Measurements from ENCODE around the gene MACROH2A2. TPM values are rescaled to one million over a fixed set of nuclear protein-coding genes. Genes with fewer than 3 reads are reported as not detected.

The MACROH2A2 gene
- total and polyA plus RNA-seq, 9 donors, result 18.5 to 33.7 (median 26.0) TPM

DNA sequence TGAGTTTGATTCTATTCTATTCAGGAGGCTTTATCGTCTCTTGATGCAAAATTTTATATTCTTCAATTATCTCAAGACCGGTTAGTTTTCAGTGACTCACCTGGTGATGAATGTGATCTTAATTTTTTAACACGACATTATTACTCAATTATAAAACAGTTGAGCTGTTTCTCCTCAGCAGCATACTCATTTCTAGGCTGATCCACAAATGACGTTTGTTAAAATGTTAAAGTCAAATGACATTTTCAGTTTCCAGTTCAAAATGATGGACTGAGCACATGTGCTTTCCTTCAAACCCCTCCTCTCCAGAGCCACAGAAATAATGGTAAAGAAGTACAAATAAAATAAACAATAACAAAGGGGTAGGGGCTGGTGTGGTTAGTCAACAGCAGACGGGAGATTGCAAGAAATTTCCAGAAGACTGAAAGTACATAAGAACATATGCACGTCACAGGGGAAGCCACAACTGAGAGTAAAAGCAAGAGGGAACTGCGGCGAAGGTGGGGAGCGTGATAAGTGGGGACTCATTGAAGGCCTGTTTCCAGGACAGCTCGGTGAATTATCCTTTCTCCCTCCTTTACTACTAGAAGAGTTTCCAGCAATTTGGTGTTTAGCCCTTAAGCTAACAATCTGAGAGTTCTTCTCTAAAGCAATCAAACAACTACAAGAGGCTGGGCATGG lies 10.9 kb downstream of the MACROH2A2 start:
- no peak for DNase-seq
- no peaks in the 10 kb centered on the region for H3K36me3 ChIP-seq (ENCODE audit: control insufficient read depth, insufficient read depth, low read length)
- no peaks in the 10 kb centered on the region for H3K9me3 ChIP-seq (replicated peaks; ENCODE audit: control insufficient read depth, low read depth, low read length)
- H3K27me3 ChIP-seq (ENCODE audit: control insufficient read depth, insufficient read depth, low read length), result no peaks in the 10 kb centered on the region
- no peaks in the 10 kb centered on the region for H3K4me1 ChIP-seq (ENCODE audit: control insufficient read depth, insufficient read depth, low read length)
- H3K4me3 ChIP-seq (ENCODE audit: low read length), result no peak overlapping the region
- H3K27ac ChIP-seq (ENCODE audit: low read length), result no peak overlapping the region
- WGBS (ENCODE audit: insufficient coverage), result 50% methylated on average over 3 of the region's 10 CpGs

GRCh38 chr10:70064486-70064885 lies 11.8 kb downstream of the MACROH2A2 start:
- Histone ChIP-seq H3K27me3 (ENCODE audit: control insufficient read depth, insufficient read depth, low read length) (no peaks in the 10 kb centered on the region), H3K9me3 (replicated peaks; ENCODE audit: control insufficient read depth, low read depth, low read length) (no peaks in the 10 kb centered on the region), H3K36me3 (ENCODE audit: control insufficient read depth, insufficient read depth, low read length) (no peaks in the 10 kb centered on the region), H3K4me1 (ENCODE audit: control insufficient read depth, insufficient read depth, low read length) (no peaks in the 10 kb centered on the region), H3K27ac (ENCODE audit: low read length) (no peak overlapping the region), H3K4me3 (ENCODE audit: low read length) (no peak overlapping the region)
- WGBS (ENCODE audit: insufficient coverage), result no CpG with 5 or more reads among the region's 4 CpGs
- DNase-seq, result no peak

DNA sequence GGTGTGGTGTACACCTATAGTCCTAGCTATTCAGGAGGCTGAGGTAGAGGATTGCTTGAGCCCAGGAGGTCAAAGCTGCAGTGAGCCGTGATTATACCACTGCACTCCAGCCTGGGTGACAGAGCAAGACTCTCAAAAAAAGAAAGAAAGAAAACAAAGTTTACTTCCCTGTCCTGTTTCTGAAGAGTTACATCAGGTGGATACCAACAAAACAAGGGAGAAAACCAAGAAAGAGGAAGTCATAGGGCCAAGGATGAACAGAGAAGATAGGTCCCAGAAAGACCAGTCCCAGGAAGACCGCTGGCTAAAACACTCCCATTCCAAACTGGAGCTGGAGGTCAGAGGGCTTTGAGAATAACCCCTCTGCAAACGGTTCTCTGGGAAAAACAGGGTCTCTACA lies 13.5 kb downstream of the MACROH2A2 start:
- Histone ChIP-seq H3K27me3 (ENCODE audit: control insufficient read depth, insufficient read depth, low read length) (no peaks in the 10 kb centered on the region), H3K9me3 (replicated peaks; ENCODE audit: control insufficient read depth, low read depth, low read length) (no peaks in the 10 kb centered on the region), H3K27ac (ENCODE audit: low read length) (no peak overlapping the region), H3K4me1 (ENCODE audit: control insufficient read depth, insufficient read depth, low read length) (no peaks in the 10 kb centered on the region), H3K4me3 (ENCODE audit: low read length) (no peak overlapping the region), H3K36me3 (ENCODE audit: control insufficient read depth, insufficient read depth, low read length) (no peaks in the 10 kb centered on the region)
- WGBS (ENCODE audit: insufficient coverage), result 88% methylated on average over 1 of the region's 3 CpGs
- DNase-seq, result no peak

- 80% methylated on average over 1 of the region's 2 CpGs for WGBS (ENCODE audit: insufficient coverage)
- no peaks in the 10 kb centered on the region for H3K4me1 ChIP-seq (ENCODE audit: control insufficient read depth, insufficient read depth, low read length)
- no peak overlapping the region for H3K27ac ChIP-seq (ENCODE audit: low read length)
- no peaks in the 10 kb centered on the region for H3K36me3 ChIP-seq (ENCODE audit: control insufficient read depth, insufficient read depth, low read length)
- no peaks in the 10 kb centered on the region for H3K9me3 ChIP-seq (replicated peaks; ENCODE audit: control insufficient read depth, low read depth, low read length)
- no peak overlapping the region for H3K4me3 ChIP-seq (ENCODE audit: low read length)
- H3K27me3 ChIP-seq (ENCODE audit: control insufficient read depth, insufficient read depth, low read length), result no peaks in the 10 kb centered on the region
- DNase-seq, result no peak
These were observed 14.9 kb downstream of the MACROH2A2 start for GRCh38 chr10:70067586-70067985.

GRCh38 chr10:70068925-70069324 lies 16.3 kb downstream of the MACROH2A2 start:
- Histone ChIP-seq H3K36me3 (ENCODE audit: control insufficient read depth, insufficient read depth, low read length) (no peaks in the 10 kb centered on the region), H3K27ac (ENCODE audit: low read length) (no peak overlapping the region), H3K27me3 (ENCODE audit: control insufficient read depth, insufficient read depth, low read length) (no peaks in the 10 kb centered on the region), H3K9me3 (replicated peaks; ENCODE audit: control insufficient read depth, low read depth, low read length) (no peaks in the 10 kb centered on the region), H3K4me1 (ENCODE audit: control insufficient read depth, insufficient read depth, low read length) (no peaks in the 10 kb centered on the region), H3K4me3 (ENCODE audit: low read length) (no peak overlapping the region)
- WGBS (ENCODE audit: insufficient coverage), result 75% methylated on average over 6 of the region's 10 CpGs
- no peak for DNase-seq

DNA sequence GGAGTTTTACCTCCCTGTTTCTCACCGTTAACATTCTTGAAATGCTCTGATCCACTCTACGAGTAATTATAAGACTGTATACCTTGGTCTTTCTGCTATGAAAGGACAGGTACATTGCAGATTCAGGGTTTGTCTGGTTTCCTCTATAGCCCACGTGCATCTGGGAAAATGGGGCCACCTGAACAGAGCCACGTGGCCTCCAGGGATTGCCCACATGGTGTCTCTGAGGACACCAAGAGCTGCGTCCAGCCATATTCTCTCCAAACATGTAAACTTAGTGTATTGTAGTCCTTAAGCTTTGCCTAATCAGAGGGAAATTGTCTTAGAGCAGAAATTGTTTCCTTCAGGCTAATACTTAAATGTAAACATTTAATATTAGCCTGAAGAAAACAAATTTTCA lies 16.7 kb downstream of the MACROH2A2 start:
- H3K9me3 ChIP-seq (replicated peaks; ENCODE audit: control insufficient read depth, low read depth, low read length), result no peaks in the 10 kb centered on the region
- H3K27me3 ChIP-seq (ENCODE audit: control insufficient read depth, insufficient read depth, low read length), result no peaks in the 10 kb centered on the region
- no peak overlapping the region for H3K4me3 ChIP-seq (ENCODE audit: low read length)
- 48% methylated on average over 2 of the region's 5 CpGs for WGBS (ENCODE audit: insufficient coverage)
- no peak overlapping the region for H3K27ac ChIP-seq (ENCODE audit: low read length)
- no peaks in the 10 kb centered on the region for H3K4me1 ChIP-seq (ENCODE audit: control insufficient read depth, insufficient read depth, low read length)
- no peak for DNase-seq
- no peaks in the 10 kb centered on the region for H3K36me3 ChIP-seq (ENCODE audit: control insufficient read depth, insufficient read depth, low read length)

DNA sequence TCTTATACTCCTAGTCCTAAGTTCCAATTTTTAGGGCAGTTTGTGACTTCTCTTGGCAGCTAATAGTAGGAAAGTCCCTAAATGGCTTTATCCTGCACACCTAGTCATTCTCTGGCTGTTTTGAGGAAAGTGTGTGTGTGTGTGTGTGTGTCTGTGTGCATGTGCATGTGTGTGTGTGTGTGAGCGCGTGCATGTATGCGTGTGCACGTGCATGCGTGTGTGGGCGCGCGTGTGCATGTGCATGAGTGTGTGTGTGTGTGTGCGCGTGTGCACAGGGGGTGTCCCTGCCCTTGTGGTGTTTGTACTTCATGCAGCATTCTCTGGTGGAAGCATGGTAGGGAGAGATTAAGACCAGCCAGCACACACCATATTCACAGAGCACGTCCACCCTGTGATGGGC lies 18.2 kb downstream of the MACROH2A2 start:
- H3K27ac ChIP-seq (ENCODE audit: low read length), result no peak overlapping the region
- H3K4me3 ChIP-seq (ENCODE audit: low read length), result no peak overlapping the region
- no peaks in the 10 kb centered on the region for H3K27me3 ChIP-seq (ENCODE audit: control insufficient read depth, insufficient read depth, low read length)
- H3K9me3 ChIP-seq (replicated peaks; ENCODE audit: control insufficient read depth, low read depth, low read length), result no peaks in the 10 kb centered on the region
- no peaks in the 10 kb centered on the region for H3K4me1 ChIP-seq (ENCODE audit: control insufficient read depth, insufficient read depth, low read length)
- DNase-seq, result no peak
- 88% methylated on average over 5 of the region's 11 CpGs for WGBS (ENCODE audit: insufficient coverage)
- peaks cover 6% of the 10 kb centered on the region for H3K36me3 ChIP-seq (ENCODE audit: control insufficient read depth, insufficient read depth, low read length)

DNA sequence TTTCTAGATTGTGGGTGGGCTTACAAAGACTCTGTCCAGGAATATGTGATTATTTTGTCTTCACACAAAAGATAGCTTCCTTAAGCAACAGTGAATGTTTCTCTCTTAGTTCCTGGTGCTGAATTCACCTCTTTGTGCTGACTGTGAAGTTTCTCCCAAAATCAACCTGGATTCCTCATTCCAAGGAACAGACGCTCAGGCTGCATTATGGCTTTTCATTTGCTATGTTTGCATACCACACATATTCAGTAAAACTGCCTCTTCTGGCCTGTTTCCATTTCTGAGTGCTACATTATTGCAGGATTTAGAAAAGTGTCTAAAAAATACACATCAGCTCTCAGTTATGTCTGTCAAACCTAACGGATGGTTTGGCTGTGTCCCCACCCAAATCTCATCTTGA lies 21.5 kb downstream of the MACROH2A2 start:
- H3K36me3 ChIP-seq (ENCODE audit: control insufficient read depth, insufficient read depth, low read length), result peaks cover 16% of the 10 kb centered on the region
- H3K4me1 ChIP-seq (ENCODE audit: control insufficient read depth, insufficient read depth, low read length), result no peaks in the 10 kb centered on the region
- no peaks in the 10 kb centered on the region for H3K9me3 ChIP-seq (replicated peaks; ENCODE audit: control insufficient read depth, low read depth, low read length)
- no peak for DNase-seq
- no peak overlapping the region for H3K27ac ChIP-seq (ENCODE audit: low read length)
- no peaks in the 10 kb centered on the region for H3K27me3 ChIP-seq (ENCODE audit: control insufficient read depth, insufficient read depth, low read length)
- WGBS (ENCODE audit: insufficient coverage), result 57% methylated on average over 1 of the region's 2 CpGs
- no peak overlapping the region for H3K4me3 ChIP-seq (ENCODE audit: low read length)

DNA sequence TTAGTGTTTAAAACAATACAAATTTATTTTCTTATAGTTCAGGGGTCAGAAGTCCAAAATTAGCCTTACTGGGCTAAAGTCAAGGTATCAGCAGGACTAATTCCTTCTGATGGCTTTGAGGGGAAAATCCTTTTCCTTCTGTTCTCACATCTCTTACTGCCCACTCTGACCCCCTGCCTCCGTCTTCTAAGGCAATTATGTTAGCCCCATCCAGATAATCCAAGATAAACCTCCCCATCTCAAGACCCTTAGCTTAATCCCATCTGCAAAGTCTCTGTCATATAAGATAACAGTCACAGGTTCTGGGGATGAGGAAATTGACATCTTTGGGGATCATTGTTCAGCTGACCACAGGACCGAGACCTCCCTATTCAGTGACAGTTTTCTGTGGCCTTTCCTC lies 22.3 kb downstream of the MACROH2A2 start:
- no peaks in the 10 kb centered on the region for H3K4me1 ChIP-seq (ENCODE audit: control insufficient read depth, insufficient read depth, low read length)
- H3K27ac ChIP-seq (ENCODE audit: low read length), result no peak overlapping the region
- DNase-seq, result no peak
- H3K27me3 ChIP-seq (ENCODE audit: control insufficient read depth, insufficient read depth, low read length), result no peaks in the 10 kb centered on the region
- H3K9me3 ChIP-seq (replicated peaks; ENCODE audit: control insufficient read depth, low read depth, low read length), result no peaks in the 10 kb centered on the region
- peaks cover 21% of the 10 kb centered on the region for H3K36me3 ChIP-seq (ENCODE audit: control insufficient read depth, insufficient read depth, low read length)
- H3K4me3 ChIP-seq (ENCODE audit: low read length), result no peak overlapping the region
- no CpG with 5 or more reads among the region's 2 CpGs for WGBS (ENCODE audit: insufficient coverage)

DNA sequence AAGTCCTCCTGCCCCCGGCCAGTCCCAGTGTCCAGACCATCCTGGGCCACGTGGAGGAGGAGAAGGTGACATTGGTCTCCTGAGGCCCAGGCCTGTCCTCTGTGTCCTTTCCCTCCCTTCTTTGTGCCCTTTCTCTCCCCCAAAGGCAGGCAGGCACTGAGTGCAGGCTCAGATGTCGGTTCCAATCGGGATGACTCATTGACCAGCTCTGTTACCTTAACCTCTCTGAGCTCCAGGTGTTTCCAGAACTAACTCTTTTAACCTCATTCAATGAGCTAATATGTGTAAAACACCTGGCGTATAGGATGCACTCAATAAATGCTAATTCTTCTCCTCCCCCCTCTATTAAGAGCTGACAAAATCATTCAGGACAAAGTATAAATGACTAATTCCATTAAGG lies 25.7 kb downstream of the MACROH2A2 start:
- H3K27ac ChIP-seq (ENCODE audit: low read length), result no peak overlapping the region
- H3K27me3 ChIP-seq (ENCODE audit: control insufficient read depth, insufficient read depth, low read length), result no peaks in the 10 kb centered on the region
- H3K4me1 ChIP-seq (ENCODE audit: control insufficient read depth, insufficient read depth, low read length), result no peaks in the 10 kb centered on the region
- no peaks in the 10 kb centered on the region for H3K9me3 ChIP-seq (replicated peaks; ENCODE audit: control insufficient read depth, low read depth, low read length)
- 70% methylated on average over 2 of the region's 5 CpGs for WGBS (ENCODE audit: insufficient coverage)
- peaks cover 21% of the 10 kb centered on the region for H3K36me3 ChIP-seq (ENCODE audit: control insufficient read depth, insufficient read depth, low read length)
- no peak for DNase-seq
- H3K4me3 ChIP-seq (ENCODE audit: low read length), result no peak overlapping the region

DNA sequence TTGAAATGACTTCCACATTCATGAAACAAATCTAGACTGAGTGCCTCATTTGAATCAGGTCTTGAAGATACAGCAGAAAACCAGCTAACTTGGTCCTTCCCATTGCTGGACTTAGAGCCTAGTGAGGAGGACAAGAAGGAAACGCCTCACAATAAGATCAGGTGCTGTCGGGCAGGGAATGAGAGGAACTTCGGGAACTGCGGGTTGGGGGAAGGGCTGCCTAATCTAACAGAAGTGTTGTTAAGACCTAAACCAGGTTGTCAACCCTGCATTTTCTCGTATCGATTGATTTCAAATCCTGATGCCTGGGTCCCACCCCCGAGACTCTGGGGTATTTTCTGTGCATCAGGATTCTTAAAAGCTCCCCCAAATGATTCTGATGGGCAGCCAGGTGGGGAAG lies 26.3 kb downstream of the MACROH2A2 start:
- Histone ChIP-seq H3K4me1 (ENCODE audit: control insufficient read depth, insufficient read depth, low read length) (no peaks in the 10 kb centered on the region), H3K27ac (ENCODE audit: low read length) (no peak overlapping the region), H3K9me3 (replicated peaks; ENCODE audit: control insufficient read depth, low read depth, low read length) (no peaks in the 10 kb centered on the region), H3K4me3 (ENCODE audit: low read length) (no peak overlapping the region), H3K27me3 (ENCODE audit: control insufficient read depth, insufficient read depth, low read length) (no peaks in the 10 kb centered on the region), H3K36me3 (ENCODE audit: control insufficient read depth, insufficient read depth, low read length) (peaks cover 21% of the 10 kb centered on the region)
- no peak for DNase-seq
- 87% methylated on average over 7 of the region's 7 CpGs for WGBS (ENCODE audit: insufficient coverage)

Measured in muscle of leg (tissue), 11 donors.